ENCODE results near the gene DNAJC5.
"Not testable (repeated sequence)": the region's sequence is repeated elsewhere in the genome, so short reads cannot be mapped to it uniquely, and the experiment has no call there.

The DNAJC5 gene

DNA sequence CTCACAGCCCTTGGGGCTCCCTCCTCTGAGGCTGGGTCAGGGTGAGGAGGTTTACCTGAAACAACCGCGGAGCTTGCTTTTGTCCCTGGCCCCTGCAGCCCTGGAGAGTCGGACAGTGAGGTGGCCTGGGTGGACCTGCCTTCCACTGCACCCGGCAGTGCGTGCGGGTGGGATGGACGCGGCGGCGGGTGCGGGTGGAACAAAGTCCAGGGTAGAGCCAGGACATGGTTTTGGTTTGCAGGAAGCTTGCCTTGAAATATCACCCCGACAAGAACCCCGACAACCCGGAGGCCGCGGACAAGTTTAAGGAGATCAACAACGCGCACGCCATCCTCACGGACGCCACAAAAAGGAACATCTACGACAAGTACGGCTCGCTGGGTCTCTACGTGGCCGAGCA lies 34.1 kb downstream of the DNAJC5 start:
- peaks cover 44% of the 10 kb centered on the region for H3K36me3 ChIP-seq (ENCODE audit: insufficient read depth, low read depth, low read length)
- no peaks in the 10 kb centered on the region for H3K9me3 ChIP-seq (ENCODE audit: insufficient read depth, low read depth, low read length)
- H3K9ac ChIP-seq (ENCODE audit: low read depth, low read length) = no peak overlapping the region
- no peaks in the 10 kb centered on the region for H3K4me1 ChIP-seq (ENCODE audit: insufficient read depth, low read length)
- no peak overlapping the region for H3K4me3 ChIP-seq (ENCODE audit: low read length)
- H3K27me3 ChIP-seq (ENCODE audit: insufficient read depth, low read length) = no peaks in the 10 kb centered on the region
- H3K27ac ChIP-seq (ENCODE audit: low read length) = no peak overlapping the region

DNA sequence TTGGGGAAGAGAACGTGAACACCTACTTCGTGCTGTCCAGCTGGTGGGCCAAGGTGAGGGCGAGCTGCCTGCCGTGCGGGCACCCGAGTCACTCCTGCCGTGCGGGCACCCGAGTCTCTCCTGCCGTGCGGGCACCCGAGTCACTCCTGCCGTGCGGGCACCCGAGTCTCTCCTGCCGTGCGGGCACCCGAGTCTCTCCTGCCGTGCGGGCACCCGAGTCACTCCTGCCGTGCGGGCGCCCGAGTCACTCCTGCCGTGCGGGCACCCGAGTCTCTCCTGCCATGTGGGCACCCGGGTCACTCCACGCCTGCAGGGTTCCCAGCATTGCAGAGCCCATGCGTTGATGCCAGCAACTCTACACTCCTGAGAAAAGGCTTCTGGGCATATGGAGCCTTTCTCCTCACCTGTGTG lies 34.6 kb downstream of the DNAJC5 start:
- not testable (repeated sequence) for H3K9ac ChIP-seq (ENCODE audit: low read depth, low read length); H3K4me3 ChIP-seq (ENCODE audit: low read length); H3K9me3 ChIP-seq (ENCODE audit: insufficient read depth, low read depth, low read length); H3K4me1 ChIP-seq (ENCODE audit: insufficient read depth, low read length); H3K27me3 ChIP-seq (ENCODE audit: insufficient read depth, low read length); H3K27ac ChIP-seq (ENCODE audit: low read length)
- H3K36me3 ChIP-seq (ENCODE audit: insufficient read depth, low read depth, low read length) = peaks cover 45% of the 10 kb centered on the region

GRCh38 chr20:63930971-63931553 lies 36.1 kb downstream of the DNAJC5 start:
- Histone ChIP-seq H3K27ac (ENCODE audit: low read length) (no peak overlapping the region), H3K4me1 (ENCODE audit: insufficient read depth, low read length) (no peaks in the 10 kb centered on the region), H3K9ac (ENCODE audit: low read depth, low read length) (no peak overlapping the region), H3K4me3 (ENCODE audit: low read length) (no peak overlapping the region), H3K9me3 (ENCODE audit: insufficient read depth, low read depth, low read length) (no peaks in the 10 kb centered on the region), H3K27me3 (ENCODE audit: insufficient read depth, low read length) (no peaks in the 10 kb centered on the region), H3K36me3 (ENCODE audit: insufficient read depth, low read depth, low read length) (peaks cover 56% of the 10 kb centered on the region)

DNA sequence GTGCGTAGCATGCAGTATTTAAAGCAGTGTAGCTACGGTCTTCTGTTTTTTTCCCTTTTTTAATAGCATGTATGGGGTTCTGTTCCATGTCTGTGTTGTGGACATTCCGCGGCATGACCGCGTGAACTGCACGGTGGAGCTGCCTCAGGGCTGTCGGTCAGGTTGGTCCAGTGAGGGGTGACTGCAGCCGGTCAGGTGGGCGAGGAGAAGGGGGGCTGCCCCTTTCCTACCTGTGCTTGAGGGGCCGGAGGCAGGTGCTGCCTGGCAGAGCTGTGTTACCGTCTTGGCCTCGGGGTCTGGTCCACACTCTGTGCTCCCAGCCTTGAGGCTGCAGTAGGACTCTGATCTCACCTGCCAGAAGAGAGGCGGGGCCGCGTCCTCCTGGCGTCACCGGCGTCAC lies 36.8 kb downstream of the DNAJC5 start:
- H3K9me3 ChIP-seq (ENCODE audit: insufficient read depth, low read depth, low read length) = no peaks in the 10 kb centered on the region
- no peaks in the 10 kb centered on the region for H3K27me3 ChIP-seq (ENCODE audit: insufficient read depth, low read length)
- peaks cover 52% of the 10 kb centered on the region for H3K36me3 ChIP-seq (ENCODE audit: insufficient read depth, low read depth, low read length)
- no peak overlapping the region for H3K27ac ChIP-seq (ENCODE audit: low read length)
- no peak overlapping the region for H3K9ac ChIP-seq (ENCODE audit: low read depth, low read length)
- H3K4me3 ChIP-seq (ENCODE audit: low read length) = no peak overlapping the region
- H3K4me1 ChIP-seq (ENCODE audit: insufficient read depth, low read length) = no peaks in the 10 kb centered on the region

GRCh38 chr20:63932606-63933160 lies 37.8 kb downstream of the DNAJC5 start:
- H3K9ac ChIP-seq (ENCODE audit: low read depth, low read length) = no peak overlapping the region
- H3K36me3 ChIP-seq (ENCODE audit: insufficient read depth, low read depth, low read length) = peaks cover 50% of the 10 kb centered on the region
- H3K27me3 ChIP-seq (ENCODE audit: insufficient read depth, low read length) = no peaks in the 10 kb centered on the region
- H3K4me1 ChIP-seq (ENCODE audit: insufficient read depth, low read length) = no peaks in the 10 kb centered on the region
- no peak overlapping the region for H3K4me3 ChIP-seq (ENCODE audit: low read length)
- H3K9me3 ChIP-seq (ENCODE audit: insufficient read depth, low read depth, low read length) = no peaks in the 10 kb centered on the region
- no peak overlapping the region for H3K27ac ChIP-seq (ENCODE audit: low read length)

DNA sequence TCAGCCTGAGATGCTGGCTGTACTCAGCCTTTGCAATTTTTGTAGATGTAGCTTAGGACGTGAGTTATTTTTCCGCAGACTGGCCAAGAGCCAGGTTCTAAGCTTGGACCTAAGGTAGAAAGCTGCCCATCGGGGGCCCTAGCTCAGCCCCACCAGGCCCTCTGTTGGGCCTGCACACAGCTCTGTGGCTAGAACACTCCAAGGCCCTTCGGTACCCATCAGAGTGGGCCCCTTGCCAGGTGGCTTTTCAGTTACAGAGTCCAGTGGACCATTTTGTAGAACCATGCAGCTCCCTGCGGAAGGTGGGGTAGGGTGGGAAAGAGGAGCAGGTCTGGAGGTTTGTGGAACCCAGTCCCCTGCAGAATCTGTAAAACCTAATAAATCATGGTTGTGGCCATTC lies 38.7 kb downstream of the DNAJC5 start:
- no peaks in the 10 kb centered on the region for H3K4me1 ChIP-seq (ENCODE audit: insufficient read depth, low read length)
- H3K4me3 ChIP-seq (ENCODE audit: low read length) = no peak overlapping the region
- no peaks in the 10 kb centered on the region for H3K9me3 ChIP-seq (ENCODE audit: insufficient read depth, low read depth, low read length)
- no peaks in the 10 kb centered on the region for H3K27me3 ChIP-seq (ENCODE audit: insufficient read depth, low read length)
- H3K27ac ChIP-seq (ENCODE audit: low read length) = no peak overlapping the region
- H3K9ac ChIP-seq (ENCODE audit: low read depth, low read length) = no peak overlapping the region
- peaks cover 42% of the 10 kb centered on the region for H3K36me3 ChIP-seq (ENCODE audit: insufficient read depth, low read depth, low read length)

- Histone ChIP-seq H3K9ac (ENCODE audit: low read depth, low read length) (no peak overlapping the region), H3K4me3 (ENCODE audit: low read length) (no peak overlapping the region), H3K4me1 (ENCODE audit: insufficient read depth, low read length) (no peaks in the 10 kb centered on the region), H3K27ac (ENCODE audit: low read length) (no peak overlapping the region), H3K27me3 (ENCODE audit: insufficient read depth, low read length) (no peaks in the 10 kb centered on the region), H3K36me3 (ENCODE audit: insufficient read depth, low read depth, low read length) (peaks cover 36% of the 10 kb centered on the region), H3K9me3 (ENCODE audit: insufficient read depth, low read depth, low read length) (no peaks in the 10 kb centered on the region)
Measured at GRCh38 chr20:63934271-63935068, 39.5 kb downstream of the DNAJC5 start.

DNA sequence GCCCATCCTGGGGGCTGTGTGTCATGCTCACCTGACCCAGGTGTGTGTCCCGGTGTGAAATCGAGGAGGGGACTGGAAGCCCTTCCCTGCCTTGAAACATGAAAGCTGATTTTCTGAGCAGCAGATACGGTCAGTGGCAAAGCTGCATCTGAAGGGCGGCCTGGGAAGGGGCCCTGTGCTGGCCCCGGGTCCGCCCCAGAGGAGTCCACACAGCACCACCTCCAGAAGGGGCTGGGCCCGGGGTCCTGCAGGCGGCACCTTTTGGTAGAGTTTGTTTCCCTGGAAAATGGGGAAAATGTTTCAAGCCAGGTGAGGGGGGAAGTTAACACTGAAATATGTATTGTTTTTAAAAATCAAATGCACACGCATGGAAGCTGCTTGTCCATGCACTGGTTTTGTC lies 40.5 kb downstream of the DNAJC5 start:
- H3K27me3 ChIP-seq (ENCODE audit: insufficient read depth, low read length) = no peaks in the 10 kb centered on the region
- H3K4me3 ChIP-seq (ENCODE audit: low read length) = no peak overlapping the region
- H3K4me1 ChIP-seq (ENCODE audit: insufficient read depth, low read length) = no peaks in the 10 kb centered on the region
- H3K9ac ChIP-seq (ENCODE audit: low read depth, low read length) = no peak overlapping the region
- no peak overlapping the region for H3K27ac ChIP-seq (ENCODE audit: low read length)
- no peaks in the 10 kb centered on the region for H3K9me3 ChIP-seq (ENCODE audit: insufficient read depth, low read depth, low read length)
- H3K36me3 ChIP-seq (ENCODE audit: insufficient read depth, low read depth, low read length) = peaks cover 30% of the 10 kb centered on the region

GRCh38 chr20:63937596-63937995 lies 42.7 kb downstream of the DNAJC5 start:
- peaks cover 12% of the 10 kb centered on the region for H3K36me3 ChIP-seq (ENCODE audit: insufficient read depth, low read depth, low read length)
- no peak overlapping the region for H3K27ac ChIP-seq (ENCODE audit: low read length)
- peaks cover 3% of the 10 kb centered on the region; the same call in 1 of the 2 replicates for H3K4me1 ChIP-seq (ENCODE audit: insufficient read depth, low read length)

DNA sequence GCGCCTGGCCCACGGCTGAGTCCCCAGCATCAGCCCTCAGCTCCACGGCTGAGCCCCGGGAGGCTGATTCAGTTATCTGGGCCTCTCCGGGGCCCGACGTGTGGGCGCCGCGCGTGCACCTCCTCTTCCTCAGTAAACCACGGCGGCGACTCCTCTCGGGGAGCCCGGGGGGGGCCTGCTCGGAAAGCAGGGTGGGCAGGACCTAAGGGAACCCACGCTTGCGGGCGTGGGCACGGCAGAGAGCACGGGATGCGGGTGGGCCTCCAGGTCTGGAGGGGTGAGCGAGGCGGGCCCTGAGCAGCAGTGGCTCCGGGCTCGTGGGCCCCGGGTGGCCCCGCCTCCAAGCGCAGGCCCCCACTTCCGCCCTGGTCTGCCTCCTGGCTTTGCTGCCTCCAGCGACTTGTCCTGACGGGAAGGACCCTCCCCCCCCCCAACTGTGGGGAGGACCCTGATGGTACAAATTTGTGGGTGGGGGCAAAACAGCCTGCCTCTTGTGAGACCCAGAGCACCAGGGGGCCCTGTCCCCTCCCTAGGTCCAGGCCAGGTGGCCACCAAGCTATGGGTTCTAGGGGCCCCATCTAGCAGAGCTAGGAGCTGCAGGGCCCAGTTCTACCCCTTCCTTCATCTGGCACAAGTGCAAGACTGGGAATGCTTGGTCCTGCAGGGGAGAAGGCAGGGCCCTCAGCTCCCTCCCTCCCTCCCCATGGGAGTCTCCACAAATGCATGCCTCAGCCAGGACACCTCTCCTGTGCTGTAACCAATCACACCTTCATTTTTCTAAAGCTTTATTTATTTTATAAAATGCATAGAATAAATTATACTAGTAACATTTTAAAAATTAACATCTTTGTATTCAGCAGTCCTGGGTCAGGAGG lies 44.4 kb downstream of the DNAJC5 start:
- Histone ChIP-seq H3K9ac (ENCODE audit: low read depth, low read length) (no peak overlapping the region), H3K9me3 (ENCODE audit: insufficient read depth, low read depth, low read length) (no peaks in the 10 kb centered on the region), H3K4me3 (ENCODE audit: low read length) (no peak overlapping the region), H3K27ac (ENCODE audit: low read length) (no peak overlapping the region), H3K27me3 (ENCODE audit: insufficient read depth, low read length) (no peaks in the 10 kb centered on the region), H3K36me3 (ENCODE audit: insufficient read depth, low read depth, low read length) (peaks cover 26% of the 10 kb centered on the region), H3K4me1 (ENCODE audit: insufficient read depth, low read length) (peaks cover 3% of the 10 kb centered on the region; the same call in 1 of the 2 replicates)

More at GRCh38 chr20:63937596-63937995, 42.7 kb downstream of the DNAJC5 start:
- Histone ChIP-seq H3K9me3 (ENCODE audit: insufficient read depth, low read depth, low read length) (no peaks in the 10 kb centered on the region), H3K27me3 (ENCODE audit: insufficient read depth, low read length) (no peaks in the 10 kb centered on the region), H3K4me3 (ENCODE audit: low read length) (no peak overlapping the region), H3K9ac (ENCODE audit: low read depth, low read length) (no peak overlapping the region)

- H3K4me1 ChIP-seq (ENCODE audit: insufficient read depth, low read length) = peaks cover 3% of the 10 kb centered on the region; the same call in 1 of the 2 replicates
- no peaks in the 10 kb centered on the region for H3K27me3 ChIP-seq (ENCODE audit: insufficient read depth, low read length)
- H3K36me3 ChIP-seq (ENCODE audit: insufficient read depth, low read depth, low read length) = peaks cover 27% of the 10 kb centered on the region
- H3K27ac ChIP-seq (ENCODE audit: low read length) = no peak overlapping the region
- H3K4me3 ChIP-seq (ENCODE audit: low read length) = no peak overlapping the region
- no peaks in the 10 kb centered on the region for H3K9me3 ChIP-seq (ENCODE audit: insufficient read depth, low read depth, low read length)
- no peak overlapping the region for H3K9ac ChIP-seq (ENCODE audit: low read depth, low read length)
Measured at GRCh38 chr20:63940071-63940471, 45.1 kb downstream of the DNAJC5 start.

Measured in iPS-20b (cell line).